ENCODE data around the gene CDCA7L. TPM values are rescaled to one million over a fixed set of nuclear protein-coding genes. Genes with fewer than 3 reads are reported as not detected.

CDCA7L gene
- total and polyA plus RNA-seq, 2 of the 4 experiments (the other 2 are of a cell fraction) = 20.4 to 35.0 TPM

GRCh38 chr7:21902240-21902639, 43.5 kb downstream of the CDCA7L start:
- peak; percentile 74 for ATAC-seq (ENCODE audit: low read depth)
- no peak overlapping the region for H3K14ac ChIP-seq (replicated peaks; ENCODE audit: low read depth, low read length)
- H3K23ac ChIP-seq (ENCODE audit: low read depth, low read length) = no peak overlapping the region
- H3K4ac ChIP-seq (ENCODE audit: low read depth, low read length) = no peak overlapping the region
- no peak overlapping the region for H3K9ac ChIP-seq (ENCODE audit: low read depth, low read length)
- H2AFZ ChIP-seq (replicated peaks; ENCODE audit: low read length, poor library complexity) = no peak overlapping the region
- H3K18ac ChIP-seq (ENCODE audit: low read depth, low read length) = no peak overlapping the region
- intact Hi-C loops (cut with micrococcal nuclease) (no loop called here), in situ Hi-C loops (cut with MboI; ENCODE audit: low sequenced_read_pairs) (no loop called here), dilution Hi-C loops (cut with HindIII; ENCODE audit: low sequenced_read_pairs, unreplicated experiment) (no loop called here)
- POLR2A ChIA-PET (ENCODE audit: unreplicated experiment) = no interaction called here
- no peaks in the 10 kb centered on the region for H3K27me3 ChIP-seq (ENCODE audit: control insufficient read depth, insufficient read depth, low read length)
- H2BK5ac ChIP-seq (ENCODE audit: low read depth, low read length, poor library complexity, severe bottlenecking) = no peak overlapping the region
- H3K4me3 ChIP-seq (ENCODE audit: insufficient read depth, low read depth, low read length) = no peak overlapping the region
- peaks cover 6% of the 10 kb centered on the region; the same call in 1 of the 2 replicates for H3K9me1 ChIP-seq (ENCODE audit: insufficient read depth, low read length)
- H2AK9ac ChIP-seq (replicated peaks; ENCODE audit: low read depth, low read length, poor library complexity) = no peak overlapping the region
- peaks cover 25% of the 10 kb centered on the region for H3K36me3 ChIP-seq (ENCODE audit: control insufficient read depth, insufficient read depth, low read length)
- H4K8ac ChIP-seq (ENCODE audit: low read depth in 2 of 2, low read length in 2 of 2) = no peak overlapping the region
- 73% methylated on average over 2 of the region's 5 CpGs; no CpG with 5 or more reads in 1 of the 2 experiments for WGBS, 2 experiments (ENCODE audit: extremely low coverage in 2 of 2, insufficient read length in 1 of 2)
- H2BK15ac ChIP-seq (ENCODE audit: low read depth, low read length) = no peak overlapping the region
- H4K5ac ChIP-seq (ENCODE audit: low read depth, low read length) = no peak overlapping the region
- DNase-seq = peak; percentile 54
- H2AK5ac ChIP-seq (ENCODE audit: low read depth, low read length) = no peak overlapping the region
- no peak overlapping the region for H2BK20ac ChIP-seq (ENCODE audit: low read depth, low read length)
- TF ChIP-seq RAD21 (IDR thresholded peaks at IDR 0.05; ENCODE audit: low read length) = no peak
- TF ChIP-seq CEBPB (IDR thresholded peaks at IDR 0.05; ENCODE audit: low read depth, low read length) = peak; percentile 43; the same call in 1 of the 2 replicates
- no peak for TF ChIP-seq MAZ (IDR thresholded peaks at IDR 0.05; ENCODE audit: borderline replicate concordance, low read depth, low read length)
- no peaks in the 10 kb centered on the region for H4K20me1 ChIP-seq (ENCODE audit: insufficient read depth, low read length)
- H4K91ac ChIP-seq (ENCODE audit: insufficient read depth, low read depth, low read length) = no peak overlapping the region
- H3K4me1 ChIP-seq (ENCODE audit: control insufficient read depth, insufficient read depth, low read length) = peaks cover 12% of the 10 kb centered on the region
- no peak overlapping the region for H3K27ac ChIP-seq (ENCODE audit: insufficient read depth, low read length)
- no peak overlapping the region for H3K56ac ChIP-seq (ENCODE audit: extremely low read depth, insufficient read depth, low read length)
- no peaks in the 10 kb centered on the region for H3K9me3 ChIP-seq (ENCODE audit: control insufficient read depth, insufficient read depth, low read length)
- CTCF ChIA-PET = no interaction called here
- H3K4me2 ChIP-seq (ENCODE audit: low read depth, low read length) = peak overlapping the region; percentile 48; the same call in 1 of the 2 replicates
- H2BK120ac ChIP-seq (ENCODE audit: low read depth, low read length) = no peak overlapping the region
- no TSS peak for BruUV-seq (replicated peaks)
- no peaks in the 10 kb centered on the region for H3K79me1 ChIP-seq (ENCODE audit: low read depth in 1 of 2, low read length in 2 of 2)
